ENCODE data around the gene EDC4. TPM values are rescaled to one million over a fixed set of nuclear protein-coding genes. Genes with fewer than 3 reads are reported as not detected.

EDC4 gene
- total and polyA plus RNA-seq, 2 of the 8 experiments (the other 6 are each of a cell fraction or from before 2014, with no cell fraction given) = 58.5 to 72.7 TPM

- Histone ChIP-seq H3K9ac (replicated peaks in 1 of 4; ENCODE audit: extremely low read depth in 1 of 4, low read depth in 3 of 4, low read length in 3 of 4) (peak overlapping the region in 2 of 4 experiments; percentile 21 to 84; a peak in 3 of 7 replicates), H3K14ac (ENCODE audit: insufficient read length) (no peak overlapping the region), H4K5ac (ENCODE audit: insufficient read length, low read depth, low read length) (no peak overlapping the region), H3K23me2 (ENCODE audit: low read depth, low read length) (peaks cover 2% of the 10 kb centered on the region; the same call in 1 of the 2 replicates), H3K27ac (ENCODE audit: low read depth, low read length) (no peak overlapping the region), H3K4me3 (ENCODE audit: extremely low read depth in 1 of 4, insufficient read depth in 2 of 4, low read depth in 3 of 4, low read length in 4 of 4) (peak overlapping the region; percentile 85 to 97 (median 93); a peak in 7 of 8 replicates), H3K23ac (ENCODE audit: insufficient read length) (no peak overlapping the region), H3K4me2 (ENCODE audit: insufficient read depth in 1 of 2, low read depth in 2 of 2, low read length in 2 of 2) (peak overlapping the region; percentile 89 to 95; a peak in 3 of 4 replicates), H4K8ac (ENCODE audit: extremely low read depth, insufficient read depth, low read length) (no peak overlapping the region), H3K9me3 (ENCODE audit: insufficient read depth in 2 of 2, low read depth in 1 of 2, low read length in 1 of 2) (no peaks in the 10 kb centered on the region), H3K36me3 (ENCODE audit: control insufficient read depth in 2 of 4, insufficient read depth in 4 of 4, low read length in 3 of 4) (peaks cover 10 to 43% (median 24%) of the 10 kb centered on the region in 4 experiments), H4K91ac (replicated peaks; ENCODE audit: insufficient read length, low read length) (no peak overlapping the region), H2BK15ac (ENCODE audit: low read length) (no peak overlapping the region), H3K56ac (replicated peaks; ENCODE audit: insufficient read length, low read depth, low read length) (no peak overlapping the region), H3K79me2 (ENCODE audit: control insufficient read depth in 1 of 2, insufficient read depth in 2 of 2, low read length in 2 of 2) (peaks cover 3 to 30% of the 10 kb centered on the region in 2 experiments; a peak in 3 of 4 replicates), H3K18ac (ENCODE audit: extremely low read depth, low read length) (no peak overlapping the region), H3K79me1 (ENCODE audit: low read depth, low read length) (peaks cover 13% of the 10 kb centered on the region), H2BK12ac (ENCODE audit: low read depth, low read length) (peak overlapping the region; percentile 29; the same call in 1 of the 2 replicates), H2AK5ac (ENCODE audit: low read depth, low read length) (no peak overlapping the region), H2BK20ac (ENCODE audit: low read length) (no peak overlapping the region), H3K4me1 (replicated peaks in 1 of 4; ENCODE audit: control insufficient read depth in 3 of 4, insufficient read depth in 4 of 4, low read length in 3 of 4) (peaks cover 0 to 7% (median 3%) of the 10 kb centered on the region in 4 experiments; a peak in 3 of 7 replicates), H2BK120ac (replicated peaks; ENCODE audit: low read depth, low read length) (no peak overlapping the region), H2AFZ (ENCODE audit: low read length) (peak overlapping the region; percentile 54; the same call in 1 of the 2 replicates), H4K20me1 (replicated peaks in 1 of 2; ENCODE audit: control insufficient read depth in 1 of 2, insufficient read depth in 2 of 2, low read length in 2 of 2) (peaks cover 10 to 14% of the 10 kb centered on the region in 2 experiments), H2BK5ac (ENCODE audit: low read depth, low read length) (peak overlapping the region; percentile 81), H3K27me3 (replicated peaks in 1 of 4; ENCODE audit: control insufficient read depth in 3 of 4, extremely low read depth in 1 of 4, insufficient read depth in 3 of 4, low read length in 3 of 4) (no peaks in the 10 kb centered on the region), H3K4ac (replicated peaks; ENCODE audit: insufficient read length, low read depth, low read length) (no peak overlapping the region)
- ChIA-PET CTCF (ENCODE audit: partially characterized antibody) (interaction anchor here (0.6 to 1.5 kb wide), 8 partner anchors 10 to 169 kb away, joined by 3 to 10 read pairs (median 4); partner anchors contain the start of gene NRN1L), POLR2A (ENCODE audit: partially characterized antibody) (interaction anchor here (0.8 to 1.7 kb wide), 9 partner anchors 10 to 364 kb away, joined by 3 to 11 read pairs (median 6); partner anchors contain the start of genes CENPT, ESRP2, GFOD2 and NRN1L)
- FAIRE-seq (no peak), DNase-seq (ENCODE audit: low read depth in 1 of 2, low spot score in 2 of 2) (no peak)
- TF ChIP-seq, protein P1, sequence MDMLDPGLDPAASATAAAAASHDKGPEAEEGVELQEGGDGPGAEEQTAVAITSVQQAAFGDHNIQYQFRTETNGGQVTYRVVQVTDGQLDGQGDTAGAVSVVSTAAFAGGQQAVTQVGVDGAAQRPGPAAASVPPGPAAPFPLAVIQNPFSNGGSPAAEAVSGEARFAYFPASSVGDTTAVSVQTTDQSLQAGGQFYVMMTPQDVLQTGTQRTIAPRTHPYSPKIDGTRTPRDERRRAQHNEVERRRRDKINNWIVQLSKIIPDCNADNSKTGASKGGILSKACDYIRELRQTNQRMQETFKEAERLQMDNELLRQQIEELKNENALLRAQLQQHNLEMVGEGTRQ (IDR thresholded peaks at IDR 0.05; ENCODE audit: low read length) = no peak
- no peak for TF ChIP-seq POLR2AphosphoS5 (IDR thresholded peaks at IDR 0.05; ENCODE audit: low read depth, low read length)
- TF ChIP-seq HDAC2 (IDR thresholded peaks at IDR 0.05; ENCODE audit: borderline replicate concordance in 1 of 2, low read depth in 2 of 2, low read length in 2 of 2) = no peak
- WGBS, 2 experiments (ENCODE audit: extremely low coverage in 1 of 2, insufficient coverage in 1 of 2, insufficient read length in 1 of 2, insufficient replicate concordance in 2 of 2, low coverage in 1 of 2, low lambda C conversion rate in 2 of 2, missing lambda C conversion rate in 1 of 2) = 78% methylated on average over 2 of the region's 2 CpGs; no CpG with 5 or more reads in 1 of the 2 experiments
Measured at GRCh38 chr16:67872131-67872630, 671 bp upstream of the EDC4 start.

All from H1 (cell line).